Gastroesophageal sphincter (tissue), 3 donors: ENCODE results near the gene CHN1.

Experiments
- EP300 ChIP-seq: sonication (generic); formaldehyde crosslinking; IDR thresholded peaks from one replicate; pipeline ENCODE4 v1.6.1; 2017; ENCODE audit warnings: antibody characterized with exemption, mild to moderate bottlenecking
- POLR2A ChIP-seq, 2 donors: fragments of 450-650 bp; IDR thresholded peaks; one replicate each; pipeline ENCODE4 v1.6.1; 2017; ENCODE audit warnings: antibody characterized with exemption in 2 of 2, mild to moderate bottlenecking in 2 of 2, moderate library complexity in 1 of 2
- POLR2AphosphoS5 ChIP-seq: sonication (generic); formaldehyde crosslinking; IDR thresholded peaks from one replicate; pipeline ENCODE4 v1.6.1; 2017; ENCODE audit warnings: antibody characterized with exemption
- TF ChIP-seq, protein P1 (sequence below), 4 experiments: fragments of 200-600 bp in 2 of 4; fragments of 450-650 bp in 2 of 4; sonication (generic) in 1 of 4; IDR thresholded peaks; one replicate each; pipeline ENCODE4 v1.5.1; 2017 to 2019; ENCODE audit warnings: antibody characterized with exemption in 4 of 4, mild to moderate bottlenecking in 2 of 4, moderate library complexity in 2 of 4

- TF ChIP-seq, protein P1, sequence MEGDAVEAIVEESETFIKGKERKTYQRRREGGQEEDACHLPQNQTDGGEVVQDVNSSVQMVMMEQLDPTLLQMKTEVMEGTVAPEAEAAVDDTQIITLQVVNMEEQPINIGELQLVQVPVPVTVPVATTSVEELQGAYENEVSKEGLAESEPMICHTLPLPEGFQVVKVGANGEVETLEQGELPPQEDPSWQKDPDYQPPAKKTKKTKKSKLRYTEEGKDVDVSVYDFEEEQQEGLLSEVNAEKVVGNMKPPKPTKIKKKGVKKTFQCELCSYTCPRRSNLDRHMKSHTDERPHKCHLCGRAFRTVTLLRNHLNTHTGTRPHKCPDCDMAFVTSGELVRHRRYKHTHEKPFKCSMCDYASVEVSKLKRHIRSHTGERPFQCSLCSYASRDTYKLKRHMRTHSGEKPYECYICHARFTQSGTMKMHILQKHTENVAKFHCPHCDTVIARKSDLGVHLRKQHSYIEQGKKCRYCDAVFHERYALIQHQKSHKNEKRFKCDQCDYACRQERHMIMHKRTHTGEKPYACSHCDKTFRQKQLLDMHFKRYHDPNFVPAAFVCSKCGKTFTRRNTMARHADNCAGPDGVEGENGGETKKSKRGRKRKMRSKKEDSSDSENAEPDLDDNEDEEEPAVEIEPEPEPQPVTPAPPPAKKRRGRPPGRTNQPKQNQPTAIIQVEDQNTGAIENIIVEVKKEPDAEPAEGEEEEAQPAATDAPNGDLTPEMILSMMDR (IDR thresholded peaks at IDR 0.05): peak in 1 of 4 experiments; percentile 18
- TF ChIP-seq POLR2A (IDR thresholded peaks at IDR 0.05) (no peak), POLR2AphosphoS5 (no peak), EP300 (no peak)
Observed at GRCh38 chr2:175003875-175004729, 1.1 kb downstream of the CHN1 start.
